Body of pancreas (tissue), 4 donors: Measurements from ENCODE around the gene SPG21.

ENCODE experiments used
- POLR2A ChIP-seq, 3 donors: fragments of 450-650 bp; IDR thresholded peaks; one replicate each; pipeline ENCODE4 v1.6.1; 2016; ENCODE audit warnings: antibody characterized with exemption in 3 of 3, mild to moderate bottlenecking in 2 of 3
- TF ChIP-seq, protein P1 (sequence below), 7 experiments: fragments of 450-650 bp in 4 of 7; fragments of 200-600 bp in 3 of 7; sonication (generic) in 3 of 7; IDR thresholded peaks; one replicate each; pipeline ENCODE4 v1.5.1; 2016 to 2019; ENCODE audit warnings: antibody characterized with exemption in 7 of 7

DNA sequence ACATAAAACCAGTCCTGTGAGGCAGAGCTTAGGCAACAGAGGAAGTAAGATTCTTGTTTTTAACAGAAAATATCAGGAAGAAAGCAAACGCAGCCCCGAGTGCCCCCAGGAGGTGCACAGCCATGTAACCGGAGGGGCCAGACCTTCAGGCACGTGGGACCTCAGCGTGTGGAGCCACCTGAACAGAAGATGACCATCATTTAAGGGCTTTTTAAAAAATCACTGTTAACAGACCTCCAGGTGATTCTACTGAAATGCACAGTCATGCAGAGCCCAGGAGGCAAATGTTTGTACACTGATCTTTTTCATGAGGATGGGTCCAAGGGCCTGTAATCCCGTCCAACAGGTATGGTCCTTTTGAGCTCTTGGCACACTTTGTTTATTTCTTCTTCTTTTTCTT is 38.8 kb downstream of the SPG21 start:
- no peak for TF ChIP-seq POLR2A (IDR thresholded peaks at IDR 0.05)
- TF ChIP-seq, protein P1, sequence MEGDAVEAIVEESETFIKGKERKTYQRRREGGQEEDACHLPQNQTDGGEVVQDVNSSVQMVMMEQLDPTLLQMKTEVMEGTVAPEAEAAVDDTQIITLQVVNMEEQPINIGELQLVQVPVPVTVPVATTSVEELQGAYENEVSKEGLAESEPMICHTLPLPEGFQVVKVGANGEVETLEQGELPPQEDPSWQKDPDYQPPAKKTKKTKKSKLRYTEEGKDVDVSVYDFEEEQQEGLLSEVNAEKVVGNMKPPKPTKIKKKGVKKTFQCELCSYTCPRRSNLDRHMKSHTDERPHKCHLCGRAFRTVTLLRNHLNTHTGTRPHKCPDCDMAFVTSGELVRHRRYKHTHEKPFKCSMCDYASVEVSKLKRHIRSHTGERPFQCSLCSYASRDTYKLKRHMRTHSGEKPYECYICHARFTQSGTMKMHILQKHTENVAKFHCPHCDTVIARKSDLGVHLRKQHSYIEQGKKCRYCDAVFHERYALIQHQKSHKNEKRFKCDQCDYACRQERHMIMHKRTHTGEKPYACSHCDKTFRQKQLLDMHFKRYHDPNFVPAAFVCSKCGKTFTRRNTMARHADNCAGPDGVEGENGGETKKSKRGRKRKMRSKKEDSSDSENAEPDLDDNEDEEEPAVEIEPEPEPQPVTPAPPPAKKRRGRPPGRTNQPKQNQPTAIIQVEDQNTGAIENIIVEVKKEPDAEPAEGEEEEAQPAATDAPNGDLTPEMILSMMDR (IDR thresholded peaks at IDR 0.05) = no peak
